ACC112 (cell line): ENCODE data around the gene HCST.

Experiments used
- H2AFZ ChIP-seq: fragments of 200-600 bp; sonication (generic); one replicate; pipeline ENCODE4 v1.6.0; 2017; ENCODE audit warnings: antibody characterized with exemption, low read length; ENCODE audit not compliant: unreplicated experiment
- H3K27ac ChIP-seq: fragments of 200-600 bp; sonication (generic); 2 replicates; pipeline ENCODE4 v1.5.1; 2014; ENCODE audit warnings: low read depth, mild to moderate bottlenecking, antibody characterized with exemption, low read length, moderate library complexity
- H3K27me3 ChIP-seq: fragments of 200-600 bp; sonication (generic); 2 replicates; pipeline ENCODE4 v1.6.1; 2014; ENCODE audit warnings: mild to moderate bottlenecking, antibody characterized with exemption, low read length, moderate library complexity, mixed read lengths; ENCODE audit not compliant: insufficient read depth
- H3K36me3 ChIP-seq: fragments of 200-600 bp; sonication (generic); 2 replicates; pipeline ENCODE4 v1.6.1; 2016; ENCODE audit warnings: mild to moderate bottlenecking, antibody characterized with exemption, low read length, moderate library complexity, mixed read lengths; ENCODE audit not compliant: insufficient read depth
- H3K4me1 ChIP-seq: fragments of 200-600 bp; sonication (generic); one replicate; pipeline ENCODE4 v1.6.1; 2016; ENCODE audit warnings: low read length, mixed read lengths; ENCODE audit not compliant: insufficient read depth, unreplicated experiment, control insufficient read depth
- H3K4me3 ChIP-seq: fragments of 200-600 bp; sonication (generic); 2 replicates; pipeline ENCODE4 v1.5.1; 2014; ENCODE audit warnings: mild to moderate bottlenecking, low read depth, low read length
- H3K79me2 ChIP-seq: fragments of 200-600 bp; sonication (generic); one replicate; pipeline ENCODE4 v1.6.0; 2016; ENCODE audit warnings: low read length; ENCODE audit not compliant: control insufficient read depth, unreplicated experiment, insufficient read depth

The HCST gene

DNA sequence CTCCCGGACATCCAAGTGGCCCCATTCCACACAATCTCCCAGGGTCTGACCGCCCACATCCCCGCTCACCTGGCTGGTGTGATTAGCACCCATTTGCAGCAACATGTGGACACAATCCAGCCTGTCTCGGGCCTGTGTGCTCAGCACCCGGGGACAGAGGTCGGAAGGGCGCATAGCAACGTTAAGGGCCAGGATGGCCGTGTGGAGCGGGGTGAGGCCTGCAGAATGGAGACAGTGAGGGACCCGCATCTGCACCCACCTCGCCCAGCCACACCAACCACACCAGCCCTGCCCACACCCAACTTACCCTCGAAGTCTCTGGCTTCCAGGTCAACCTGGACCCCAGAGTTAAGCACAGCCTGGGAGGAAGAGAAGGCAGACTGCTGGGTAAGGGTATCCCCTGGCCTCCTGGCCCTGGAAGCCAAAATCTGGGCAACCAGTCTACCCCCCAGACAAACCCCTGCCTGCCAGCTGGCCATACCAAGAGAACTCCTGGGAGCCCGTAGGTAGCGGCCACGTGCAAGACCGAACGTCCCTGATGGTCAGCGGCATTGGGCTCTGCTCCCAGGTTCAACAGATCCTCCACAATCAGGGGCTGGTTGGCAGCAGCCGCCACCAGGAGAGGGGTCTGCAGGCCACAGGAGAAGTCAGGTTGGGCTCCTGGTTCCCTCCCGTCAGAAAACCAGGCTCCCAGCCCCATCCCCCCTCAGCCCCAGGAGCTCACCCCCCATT is 6.3 kb upstream of the HCST start:
- Histone ChIP-seq H3K27me3 (no peaks in the 10 kb centered on the region), H2AFZ (no peak overlapping the region), H3K4me1 (peaks cover 6% of the 10 kb centered on the region), H3K79me2 (peaks cover 9% of the 10 kb centered on the region), H3K36me3 (no peaks in the 10 kb centered on the region), H3K27ac (no peak overlapping the region), H3K4me3 (no peak overlapping the region)

DNA sequence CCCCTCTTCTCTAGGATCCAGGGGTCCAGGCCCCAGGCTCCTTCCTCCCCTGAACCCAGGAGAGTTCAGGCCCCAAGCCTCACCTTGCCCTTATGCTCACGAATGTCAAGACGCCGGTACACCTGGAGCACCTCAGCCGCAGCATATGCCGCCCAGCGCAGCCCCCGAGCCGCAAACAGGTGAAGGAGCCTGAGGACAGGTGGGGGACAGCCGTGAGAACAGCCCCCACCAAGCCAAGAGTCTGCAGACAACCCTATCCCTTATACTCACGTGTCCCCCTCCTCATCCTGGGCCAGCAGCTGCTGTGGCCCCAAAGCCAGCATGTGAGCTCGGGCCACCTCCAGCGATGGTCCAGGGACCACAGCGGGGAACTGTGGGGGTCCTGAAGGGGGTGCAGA is 5.7 kb upstream of the HCST start:
- Histone ChIP-seq H3K27ac (no peak overlapping the region), H2AFZ (no peak overlapping the region), H3K4me3 (no peak overlapping the region), H3K4me1 (peaks cover 9% of the 10 kb centered on the region), H3K36me3 (no peaks in the 10 kb centered on the region), H3K79me2 (peaks cover 9% of the 10 kb centered on the region), H3K27me3 (no peaks in the 10 kb centered on the region)

DNA sequence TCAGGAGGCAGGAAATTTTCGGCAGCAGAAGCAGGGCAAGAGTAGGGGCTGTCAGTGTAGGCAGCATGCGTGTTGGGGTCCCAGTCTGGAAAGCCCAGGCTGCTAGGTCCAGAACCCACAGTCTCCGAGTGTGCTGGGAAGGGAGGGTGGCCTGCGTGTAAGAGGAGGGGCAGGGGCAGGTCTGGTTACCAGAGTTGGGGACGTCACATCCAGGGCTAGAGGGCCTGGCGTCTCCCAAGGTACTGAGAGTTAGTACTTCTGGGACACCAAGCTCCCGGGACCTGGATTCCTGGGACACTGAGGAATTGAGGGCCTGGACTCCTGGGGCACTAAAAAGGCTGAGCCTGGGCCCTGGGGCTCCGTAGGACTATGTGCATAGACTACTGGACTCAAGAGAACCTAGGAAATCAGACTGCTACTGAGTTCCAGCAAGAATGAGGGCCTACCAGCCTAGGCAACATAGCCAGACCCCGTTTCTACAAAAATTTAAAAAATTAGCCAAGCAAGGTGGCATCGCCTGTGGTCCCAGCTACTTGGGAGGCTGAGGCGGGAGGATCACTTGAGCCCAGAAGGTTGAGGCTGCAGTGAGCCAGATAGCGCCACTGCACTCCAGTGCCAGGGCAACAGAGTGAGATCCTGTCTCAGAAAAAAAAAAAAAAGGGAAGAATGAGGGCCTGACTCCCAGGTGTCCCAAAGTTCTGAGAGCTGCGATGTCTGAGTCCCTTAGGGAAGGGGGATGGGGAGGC is 4.5 kb upstream of the HCST start:
- peaks cover 12% of the 10 kb centered on the region for H3K4me1 ChIP-seq
- no peaks in the 10 kb centered on the region for H3K36me3 ChIP-seq
- peak overlapping the region; percentile 94 for H3K4me3 ChIP-seq
- no peak overlapping the region for H2AFZ ChIP-seq
- peaks cover 9% of the 10 kb centered on the region for H3K79me2 ChIP-seq
- H3K27me3 ChIP-seq = no peaks in the 10 kb centered on the region
- no peak overlapping the region for H3K27ac ChIP-seq

DNA sequence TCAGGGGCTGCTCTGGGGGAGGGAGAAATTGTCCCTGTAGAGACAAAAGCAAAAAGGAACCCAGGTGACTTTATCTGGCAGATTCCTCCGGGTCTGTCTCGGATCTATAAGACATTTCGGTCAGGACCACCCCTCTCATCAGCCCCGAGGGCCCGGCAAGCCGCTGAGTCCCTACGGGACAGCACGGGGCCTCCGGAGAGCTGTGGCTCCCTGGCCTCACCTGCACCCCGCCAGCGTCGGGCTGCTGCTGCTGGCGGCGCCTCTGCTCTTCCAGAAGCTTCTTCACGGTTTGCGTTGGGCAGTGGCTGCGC is 3.9 kb upstream of the HCST start:
- Histone ChIP-seq H3K79me2 (peaks cover 9% of the 10 kb centered on the region), H3K4me1 (peaks cover 12% of the 10 kb centered on the region), H3K27ac (no peak overlapping the region), H2AFZ (peak overlapping the region; percentile 55), H3K27me3 (no peaks in the 10 kb centered on the region), H3K36me3 (no peaks in the 10 kb centered on the region), H3K4me3 (peak overlapping the region; percentile 94)

DNA sequence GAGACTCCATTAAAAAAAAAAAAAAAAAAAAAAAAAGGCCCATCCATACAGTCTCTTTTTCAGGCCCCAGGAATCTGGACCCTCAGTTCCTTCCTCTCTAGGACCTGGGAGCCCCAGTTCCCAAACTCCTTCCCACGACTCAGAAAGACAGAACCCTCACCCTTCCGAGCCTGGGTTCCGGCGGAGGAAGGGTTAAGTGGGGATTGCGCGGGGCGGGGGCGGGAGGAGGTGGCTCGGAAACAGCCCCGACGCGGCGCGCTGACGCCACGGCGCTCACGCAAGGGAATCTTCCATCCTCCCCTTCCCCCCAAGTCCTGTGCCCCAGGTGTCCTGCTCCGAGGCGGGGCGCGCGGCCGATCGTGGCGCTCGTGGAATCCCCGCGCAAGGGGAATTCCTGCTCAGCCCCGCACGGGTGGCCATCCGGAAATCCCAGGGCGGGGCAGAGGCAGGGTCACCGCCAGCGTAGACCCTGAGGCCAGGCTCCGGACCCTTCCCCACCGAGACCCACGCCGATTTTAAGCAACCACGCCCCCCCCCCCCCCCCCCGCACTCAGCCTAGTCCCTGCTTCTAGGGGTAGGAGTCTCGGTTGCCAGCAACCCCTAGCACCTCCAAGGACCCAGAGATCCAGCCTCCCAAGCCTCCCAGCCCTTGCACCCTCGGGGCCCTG is 2.6 kb upstream of the HCST start:
- peak overlapping the region; percentile 46 for H3K27ac ChIP-seq
- no peaks in the 10 kb centered on the region for H3K36me3 ChIP-seq
- H2AFZ ChIP-seq = no peak overlapping the region

DNA sequence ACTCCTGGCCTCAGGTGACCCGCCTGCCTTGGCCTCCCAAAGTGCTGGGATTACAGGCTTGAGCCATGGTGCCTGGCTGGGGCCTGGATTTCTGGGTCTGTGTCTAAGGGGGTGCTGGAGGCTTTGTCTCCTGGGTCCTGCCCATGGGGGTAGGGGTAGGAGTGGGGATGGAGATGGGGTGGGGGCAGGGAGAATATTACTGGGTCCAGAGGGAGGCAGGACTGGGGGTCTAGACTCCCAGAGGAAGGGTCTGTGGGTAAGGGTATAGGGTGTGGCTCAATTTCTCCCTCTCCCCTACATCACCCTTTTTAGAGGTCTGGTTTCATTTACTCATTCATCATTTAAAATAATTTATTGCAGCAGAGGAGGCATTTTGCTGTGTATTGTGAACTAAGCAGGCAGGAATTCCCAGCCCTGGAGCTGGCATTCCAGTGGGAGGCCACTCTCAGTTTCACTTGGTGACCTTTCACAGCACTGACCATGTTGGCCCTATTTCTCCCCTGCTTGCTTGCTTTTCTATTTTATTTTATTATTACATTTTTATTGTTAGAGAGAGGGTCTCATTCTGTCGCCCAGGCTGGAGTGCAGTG is 1.2 kb upstream of the HCST start:
- Histone ChIP-seq H3K27ac (peak overlapping the region; percentile 26; the same call in 1 of the 2 replicates), H3K4me3 (peak overlapping the region; percentile 45), H2AFZ (no peak overlapping the region), H3K27me3 (no peaks in the 10 kb centered on the region), H3K4me1 (peaks cover 12% of the 10 kb centered on the region), H3K36me3 (no peaks in the 10 kb centered on the region), H3K79me2 (peaks cover 9% of the 10 kb centered on the region)

More for the DNA sequence above, 2.6 kb upstream of the HCST start:
- Histone ChIP-seq H3K4me1 (peaks cover 12% of the 10 kb centered on the region), H3K27me3 (no peaks in the 10 kb centered on the region), H3K79me2 (peaks cover 9% of the 10 kb centered on the region), H3K4me3 (peak overlapping the region; percentile 94)

DNA sequence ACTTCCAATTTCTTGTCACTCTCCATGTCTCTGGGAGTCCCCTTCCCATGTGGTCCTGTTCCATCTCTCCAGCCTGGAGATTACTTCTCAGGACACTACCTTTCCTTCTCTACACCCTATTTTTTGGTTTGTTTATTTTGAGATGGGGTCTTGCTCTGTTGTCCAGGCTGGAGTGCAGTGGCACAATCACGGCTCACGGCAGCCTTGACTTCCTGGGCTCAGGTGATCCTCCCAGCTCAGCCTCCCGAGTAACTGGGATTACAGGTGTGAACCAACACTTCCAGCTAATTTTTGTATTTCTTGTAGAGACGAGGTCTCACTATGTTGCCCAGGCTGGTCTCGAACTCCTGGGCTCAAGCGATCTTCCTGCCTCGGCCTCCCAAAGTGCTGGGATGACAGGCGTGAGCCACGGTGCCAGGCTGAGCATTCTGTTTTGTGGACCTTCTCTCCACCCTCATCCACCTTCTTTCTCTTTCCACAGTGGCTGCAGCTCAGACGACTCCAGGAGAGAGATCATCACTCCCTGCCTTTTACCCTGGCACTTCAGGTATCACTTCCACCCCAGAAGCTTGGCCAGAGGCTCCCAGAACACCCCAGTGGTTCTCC is 644 bp downstream of the HCST start:
- Histone ChIP-seq H3K27ac (no peak overlapping the region), H3K36me3 (no peaks in the 10 kb centered on the region), H3K4me3 (peak overlapping the region; percentile 64), H3K4me1 (peaks cover 12% of the 10 kb centered on the region), H3K27me3 (no peaks in the 10 kb centered on the region), H3K79me2 (peaks cover 9% of the 10 kb centered on the region), H2AFZ (peak overlapping the region; percentile 72)

DNA sequence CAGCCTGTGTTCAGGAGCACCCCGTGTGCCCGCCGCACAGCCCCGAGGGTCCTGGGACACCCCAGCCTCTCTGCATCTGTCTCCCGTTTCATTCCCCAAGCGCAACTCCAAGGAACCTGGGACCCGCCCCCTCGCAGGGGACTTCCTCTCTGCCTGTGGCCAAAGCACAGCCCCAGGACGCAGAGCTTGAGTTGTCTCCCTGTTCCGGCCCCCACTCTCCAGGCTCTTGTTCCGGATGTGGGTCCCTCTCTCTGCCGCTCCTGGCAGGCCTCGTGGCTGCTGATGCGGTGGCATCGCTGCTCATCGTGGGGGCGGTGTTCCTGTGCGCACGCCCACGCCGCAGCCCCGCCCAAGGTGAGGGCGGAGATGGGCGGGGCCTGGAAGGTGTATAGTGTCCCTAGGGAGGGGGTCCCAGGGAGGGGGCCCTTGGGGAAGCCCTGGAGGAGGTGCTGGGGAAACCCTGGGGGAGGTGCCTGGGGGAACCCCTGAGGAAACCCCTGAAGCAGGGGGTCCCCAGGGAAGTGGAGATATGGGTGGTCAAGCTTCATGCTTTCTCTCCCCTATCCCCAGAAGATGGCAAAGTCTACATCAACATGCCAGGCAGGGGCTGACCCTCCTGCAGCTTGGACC is 1.3 kb downstream of the HCST start:
- Histone ChIP-seq H2AFZ (peak overlapping the region; percentile 72), H3K27me3 (no peaks in the 10 kb centered on the region), H3K4me1 (peaks cover 9% of the 10 kb centered on the region), H3K79me2 (peaks cover 7% of the 10 kb centered on the region), H3K4me3 (peak overlapping the region; percentile 64), H3K36me3 (no peaks in the 10 kb centered on the region), H3K27ac (no peak overlapping the region)

DNA sequence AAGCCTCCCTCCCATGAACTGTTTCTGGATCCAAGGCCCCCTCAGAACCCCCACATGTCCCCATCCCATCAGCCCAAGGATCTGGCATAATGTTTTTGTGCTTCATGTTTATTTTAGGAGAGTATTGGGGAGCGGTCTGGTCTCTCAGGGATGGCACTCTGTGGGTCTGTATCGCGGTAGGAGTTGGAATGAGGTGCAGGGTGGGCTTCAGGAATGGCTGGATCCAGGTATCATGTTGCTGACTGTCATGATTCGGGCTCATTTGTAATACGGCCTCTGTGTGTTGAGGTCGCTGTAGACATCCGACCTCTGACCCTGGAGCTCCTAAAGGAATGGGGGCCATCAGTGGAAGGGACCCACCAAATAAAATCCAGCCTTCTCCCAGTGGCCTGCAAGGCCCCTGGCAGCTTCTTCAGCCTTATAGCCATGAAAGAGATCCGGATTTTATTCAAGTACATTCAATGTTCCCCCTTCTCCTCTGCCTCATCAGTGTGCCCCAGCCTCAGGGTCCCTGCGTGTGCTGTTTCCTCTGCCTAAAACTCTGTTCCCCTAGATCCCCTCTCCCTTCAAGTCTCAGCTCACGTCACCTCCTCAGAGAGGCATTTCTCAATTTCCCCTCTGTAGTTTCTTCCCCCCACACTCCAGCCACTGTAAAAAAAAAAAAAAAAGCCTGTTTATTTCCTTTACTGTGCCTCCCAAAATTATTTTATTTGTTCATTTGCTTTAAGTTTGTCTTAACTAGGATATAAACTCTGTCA is 2.2 kb downstream of the HCST start:
- Histone ChIP-seq H3K4me1 (peaks cover 9% of the 10 kb centered on the region), H3K36me3 (no peaks in the 10 kb centered on the region), H3K79me2 (peaks cover 2% of the 10 kb centered on the region), H2AFZ (no peak overlapping the region), H3K27ac (no peak overlapping the region), H3K27me3 (no peaks in the 10 kb centered on the region), H3K4me3 (no peak overlapping the region)
